ENCODE data around the gene ATP6V1B1. TPM values are rescaled to one million over a fixed set of nuclear protein-coding genes. Genes with fewer than 3 reads are reported as not detected.

ATP6V1B1 gene
- total RNA-seq, 4 donors from 2014 or later, result 0.97 to 1.2 TPM; not detected in 2

DNA sequence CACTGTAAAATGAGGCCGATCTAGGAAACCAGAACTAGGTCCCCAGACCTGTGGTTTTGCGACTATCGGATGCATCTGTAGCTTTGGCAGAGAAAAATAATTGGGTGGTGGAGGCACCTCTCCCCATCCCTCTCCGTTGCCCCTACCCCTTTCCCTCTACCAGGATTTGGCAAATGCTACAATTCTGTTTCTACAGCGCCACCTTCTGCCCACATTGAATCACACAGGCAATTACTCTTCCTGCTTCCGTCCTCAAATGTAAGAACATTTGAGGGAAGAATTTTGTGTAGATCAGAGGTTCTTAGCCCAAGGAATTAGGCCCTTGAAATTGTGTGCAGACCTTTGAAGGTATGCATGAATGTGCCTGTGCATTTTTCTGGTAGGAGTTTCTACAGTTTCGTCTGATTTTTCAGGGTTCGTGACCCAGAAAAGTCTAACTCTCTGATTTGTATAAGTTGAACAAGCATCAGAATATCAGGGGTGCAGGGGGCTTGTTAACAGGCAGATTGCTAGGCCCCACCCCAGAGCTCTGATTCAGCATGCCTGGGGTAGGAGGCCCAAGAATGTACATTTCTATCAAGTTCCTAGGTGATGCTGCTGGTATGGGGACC is 11.2 kb downstream of the ATP6V1B1 start:
- intact Hi-C loops (cut with DNase I), result loop anchor here (2.0 to 5.0 kb wide), 2 partner anchors 76 to 85 kb away; no protein-coding TSS in a partner anchor
- DNase-seq, result no peak
- no peaks in the 10 kb centered on the region for H3K36me3 ChIP-seq
- H3K4me3 ChIP-seq, result no peak overlapping the region
- TF ChIP-seq POLR2A (IDR thresholded peaks at IDR 0.05), result no peak
- TF ChIP-seq, protein P1, sequence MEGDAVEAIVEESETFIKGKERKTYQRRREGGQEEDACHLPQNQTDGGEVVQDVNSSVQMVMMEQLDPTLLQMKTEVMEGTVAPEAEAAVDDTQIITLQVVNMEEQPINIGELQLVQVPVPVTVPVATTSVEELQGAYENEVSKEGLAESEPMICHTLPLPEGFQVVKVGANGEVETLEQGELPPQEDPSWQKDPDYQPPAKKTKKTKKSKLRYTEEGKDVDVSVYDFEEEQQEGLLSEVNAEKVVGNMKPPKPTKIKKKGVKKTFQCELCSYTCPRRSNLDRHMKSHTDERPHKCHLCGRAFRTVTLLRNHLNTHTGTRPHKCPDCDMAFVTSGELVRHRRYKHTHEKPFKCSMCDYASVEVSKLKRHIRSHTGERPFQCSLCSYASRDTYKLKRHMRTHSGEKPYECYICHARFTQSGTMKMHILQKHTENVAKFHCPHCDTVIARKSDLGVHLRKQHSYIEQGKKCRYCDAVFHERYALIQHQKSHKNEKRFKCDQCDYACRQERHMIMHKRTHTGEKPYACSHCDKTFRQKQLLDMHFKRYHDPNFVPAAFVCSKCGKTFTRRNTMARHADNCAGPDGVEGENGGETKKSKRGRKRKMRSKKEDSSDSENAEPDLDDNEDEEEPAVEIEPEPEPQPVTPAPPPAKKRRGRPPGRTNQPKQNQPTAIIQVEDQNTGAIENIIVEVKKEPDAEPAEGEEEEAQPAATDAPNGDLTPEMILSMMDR (IDR thresholded peaks at IDR 0.05), result peak; percentile 57 to 83 (median 68)
- H3K9me3 ChIP-seq, result no peaks in the 10 kb centered on the region
- peaks cover 0 to 52% (median 0%) of the 10 kb centered on the region in 4 donors for H3K27me3 ChIP-seq
- no peak overlapping the region for H3K27ac ChIP-seq
- 21 to 22% methylated on average over 8 of the region's 8 CpGs for WGBS, 2 donors
- peaks cover 0 to 17% (median 4%) of the 10 kb centered on the region in 3 donors for H3K4me1 ChIP-seq

DNA sequence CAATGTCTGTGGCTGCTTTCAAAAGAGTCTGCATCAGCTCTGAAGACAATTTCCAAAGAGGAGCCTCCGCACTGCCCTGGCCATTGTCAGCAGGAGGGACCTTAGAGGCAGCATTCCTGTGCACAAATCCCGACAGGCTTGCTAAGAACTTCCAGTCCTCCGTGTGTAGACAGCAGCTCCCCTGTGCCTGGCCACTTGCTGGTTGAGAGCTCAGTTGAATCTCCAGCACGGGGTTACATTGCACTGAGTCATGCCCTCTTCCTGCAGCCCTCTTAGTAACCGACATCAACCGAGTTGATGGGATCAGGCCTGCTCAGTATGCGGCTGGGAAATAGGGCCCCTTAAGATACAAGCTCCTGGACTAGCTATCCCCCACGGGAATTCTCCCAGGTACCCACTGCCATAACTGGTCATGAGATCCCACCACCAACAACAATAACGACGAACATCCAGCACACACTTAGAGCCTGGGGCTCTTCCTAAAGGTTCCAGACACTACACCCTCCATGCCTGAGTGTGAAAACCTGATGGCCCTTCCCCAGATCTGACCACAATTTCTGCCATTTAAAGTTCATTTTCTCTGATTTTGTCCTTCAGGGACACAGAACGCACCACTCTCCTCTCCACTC is 12.0 kb downstream of the ATP6V1B1 start:
- WGBS, 2 donors, result 43 to 49% methylated on average over 4 to 10 of the region's 11 CpGs
- no peak for DNase-seq
- TF ChIP-seq POLR2A (IDR thresholded peaks at IDR 0.05), result no peak
- TF ChIP-seq, protein P1 (IDR thresholded peaks at IDR 0.05), result no peak
- Histone ChIP-seq H3K9me3 (no peaks in the 10 kb centered on the region), H3K36me3 (no peaks in the 10 kb centered on the region), H3K27me3 (peaks cover 0 to 54% (median 0%) of the 10 kb centered on the region in 4 donors), H3K27ac (no peak overlapping the region), H3K4me3 (peak overlapping the region in 3 of 4 donors; percentile 33 to 56 (median 35)), H3K4me1 (peaks cover 0 to 17% (median 4%) of the 10 kb centered on the region in 3 donors)
- intact Hi-C loops (cut with DNase I), result loop anchor here (2.0 to 5.0 kb wide), 2 partner anchors 77 to 85 kb away; no protein-coding TSS in a partner anchor

DNA sequence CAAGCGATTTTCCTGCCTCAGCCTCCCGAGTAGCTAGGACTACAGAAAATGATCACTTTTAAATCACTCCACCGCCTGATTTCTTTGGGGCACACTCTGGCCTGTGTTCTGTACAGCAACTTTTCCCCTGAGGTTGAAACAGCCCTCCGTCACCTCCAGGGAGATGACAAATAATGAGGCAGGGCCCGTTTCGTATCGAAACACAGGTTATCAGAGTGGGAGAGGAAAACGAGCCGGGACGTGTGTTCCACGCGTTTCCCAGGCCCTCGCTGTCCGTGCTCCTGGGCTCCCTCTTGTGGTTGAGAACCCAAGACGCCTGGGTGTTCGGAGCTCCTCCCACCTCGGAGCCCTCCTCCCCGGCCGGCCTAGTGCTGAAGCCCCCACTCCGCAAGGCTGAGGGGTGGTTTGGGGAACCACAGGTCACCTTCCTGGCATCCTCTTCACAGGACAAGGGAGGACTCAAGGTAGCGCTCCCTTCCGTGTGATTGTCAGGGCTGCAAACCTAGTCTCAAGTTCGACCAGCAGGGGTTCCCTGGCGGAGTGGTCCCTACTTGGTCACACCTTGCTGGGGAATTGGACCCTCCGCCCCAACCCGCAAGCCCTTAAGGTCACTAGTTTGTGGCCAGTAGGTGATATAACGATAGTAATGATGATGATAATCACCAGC is 12.8 kb downstream of the ATP6V1B1 start:
- Histone ChIP-seq H3K27me3 (peaks cover 0 to 57% (median 0%) of the 10 kb centered on the region in 4 donors), H3K27ac (no peak overlapping the region), H3K4me3 (peak overlapping the region in 3 of 4 donors; percentile 33 to 56 (median 35)), H3K4me1 (peaks cover 0 to 17% (median 4%) of the 10 kb centered on the region in 3 donors), H3K9me3 (no peaks in the 10 kb centered on the region), H3K36me3 (no peaks in the 10 kb centered on the region)
- TF ChIP-seq POLR2A (IDR thresholded peaks at IDR 0.05), result no peak
- TF ChIP-seq, protein P1 (IDR thresholded peaks at IDR 0.05), result peak; percentile 63 to 80 (median 72)
- intact Hi-C loops (cut with DNase I), result loop anchor here (5.0 kb wide), 1 partner anchor 86 kb away; no protein-coding TSS in a partner anchor
- 3 to 6% methylated on average over 16 to 22 of the region's 27 CpGs for WGBS, 2 donors
- no peak for DNase-seq

DNA sequence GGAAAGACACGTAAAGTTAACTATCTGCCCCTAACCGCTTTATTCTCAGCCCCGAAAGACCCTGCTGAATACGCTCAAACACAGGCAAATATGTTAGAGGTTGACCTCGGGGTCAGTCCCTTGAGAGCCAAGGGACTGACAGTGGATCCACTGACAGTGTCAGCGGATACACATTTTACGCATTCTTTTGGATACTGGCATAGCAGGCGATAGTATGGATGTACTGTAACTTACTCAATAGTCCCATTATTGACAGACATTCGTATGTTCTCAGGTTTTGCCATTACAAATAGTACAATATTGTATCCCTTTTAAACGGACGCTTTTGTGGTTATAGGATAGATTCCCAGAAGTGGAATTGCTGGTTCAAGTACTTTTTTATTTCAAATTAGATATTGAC is 13.4 kb downstream of the ATP6V1B1 start:
- Histone ChIP-seq H3K36me3 (no peaks in the 10 kb centered on the region), H3K9me3 (no peaks in the 10 kb centered on the region), H3K27me3 (peaks cover 0 to 53% (median 0%) of the 10 kb centered on the region in 4 donors), H3K27ac (no peak overlapping the region), H3K4me1 (peaks cover 0 to 17% (median 4%) of the 10 kb centered on the region in 3 donors), H3K4me3 (no peak overlapping the region)
- intact Hi-C loops (cut with DNase I), result loop anchor here (5.0 kb wide), 1 partner anchor 87 kb away; no protein-coding TSS in a partner anchor
- TF ChIP-seq, protein P1 (IDR thresholded peaks at IDR 0.05), result no peak
- TF ChIP-seq POLR2A (IDR thresholded peaks at IDR 0.05), result no peak
- WGBS, 2 donors, result 75 to 78% methylated on average over 10 to 11 of the region's 11 CpGs
- no peak for DNase-seq

Measured in esophagus squamous epithelium (tissue), 5 donors.